WTC11 (cell line): ENCODE measurements around the gene MADCAM1. TPM values are rescaled to one million over a fixed set of nuclear protein-coding genes. Genes with fewer than 3 reads are reported as not detected.

Source experiments
- ATAC-seq: fragments of 200-7000 bp; cut with Tn5 transposase; 2 replicates; pipeline ENCODE4 v1.10.0; 2021; ENCODE audit warnings: mild to moderate bottlenecking, moderate library complexity
- CTCF ChIA-PET: fragments of 300-600 bp; sonication (Branson Sonifier 250); formaldehyde crosslinking; loops from one replicate; lab custom pipeline; 2021; ENCODE audit warnings: antibody characterized with exemption; lab: Charles Lee
- POLR2A ChIA-PET: fragments of 350-600 bp; sonication (Branson Sonifier 250); formaldehyde crosslinking; loops from one replicate; lab custom pipeline; 2021; ENCODE audit warnings: antibody characterized with exemption; lab: Charles Lee
- DNase-seq: peaks from one replicate; pipeline ENCODE4 v3.0.0; 2021; ENCODE audit warnings: low spot score
- H3K27ac Mint-ChIP-seq: 2 replicates; pipeline ENCODE4 v1.8.0; 2021; ENCODE audit warnings: mixed read lengths
- H3K27me3 Mint-ChIP-seq: 2 replicates; pipeline ENCODE4 v1.8.0; 2021; ENCODE audit warnings: low read depth, mild to moderate bottlenecking, moderate library complexity, mixed read lengths
- H3K36me3 Mint-ChIP-seq: 2 replicates; pipeline ENCODE4 v1.8.0; 2021; ENCODE audit warnings: mixed read lengths
- H3K4me1 Mint-ChIP-seq: 2 replicates; pipeline ENCODE4 v1.8.0; 2022; ENCODE audit warnings: mixed read lengths
- H3K4me3 Mint-ChIP-seq: 2 replicates; pipeline ENCODE4 v1.8.0; 2021; ENCODE audit warnings: mild to moderate bottlenecking, moderate library complexity, mixed read lengths
- H3K9me3 Mint-ChIP-seq: 2 replicates; pipeline ENCODE4 v1.8.0; 2021; ENCODE audit warnings: mixed read lengths
- CBFB ChIP-seq: sonication (generic); formaldehyde crosslinking; IDR thresholded peaks from 2 replicates; pipeline ENCODE4 v1.8.1; 2022; ENCODE audit warnings: mild to moderate bottlenecking, low read depth, missing genetic modification reagents
- CREM ChIP-seq: sonication (generic); formaldehyde crosslinking; IDR thresholded peaks from 2 replicates; pipeline ENCODE4 v1.8.1; 2022; ENCODE audit warnings: mild to moderate bottlenecking, missing genetic modification reagents, moderate library complexity
- ELF4 ChIP-seq: sonication (generic); formaldehyde crosslinking; IDR thresholded peaks from 2 replicates; pipeline ENCODE4 v1.8.1; 2022; ENCODE audit warnings: low read depth, mild to moderate bottlenecking, moderate library complexity, missing genetic modification reagents
- IRF2 ChIP-seq: sonication (generic); formaldehyde crosslinking; IDR thresholded peaks from 2 replicates; pipeline ENCODE4 v1.8.0; 2022; ENCODE audit warnings: low read depth, missing genetic modification reagents, borderline replicate concordance
- JAZF1 ChIP-seq: fragments of 250-450 bp; sonication (Bioruptor Pico); IDR thresholded peaks from 2 replicates; pipeline ENCODE4 v1.9.0; 2021; ENCODE audit warnings: moderate library complexity, mild to moderate bottlenecking, inconsistent platforms
- MXD4 ChIP-seq: fragments of 250-450 bp; sonication (Bioruptor Pico); IDR thresholded peaks from 2 replicates; pipeline ENCODE4 v1.8.0; 2021; ENCODE audit warnings: mild to moderate bottlenecking, moderate library complexity, borderline replicate concordance
- MYBL2 ChIP-seq: sonication (generic); formaldehyde crosslinking; IDR thresholded peaks from 2 replicates; pipeline ENCODE4 v1.8.1; 2023; ENCODE audit warnings: mild to moderate bottlenecking, moderate library complexity, missing genetic modification reagents
- NR1H2 ChIP-seq: sonication (generic); formaldehyde crosslinking; IDR thresholded peaks from 2 replicates; pipeline ENCODE4 v1.9.0; 2021; ENCODE audit warnings: mild to moderate bottlenecking, moderate library complexity, missing genetic modification reagents
- PRRX2 ChIP-seq: fragments of 250-450 bp; sonication (Bioruptor Pico); IDR thresholded peaks from 2 replicates; pipeline ENCODE4 v1.8.0; 2021; ENCODE audit warnings: mild to moderate bottlenecking
- RORB ChIP-seq: fragments of 250-450 bp; sonication (Bioruptor Pico); IDR thresholded peaks from 2 replicates; pipeline ENCODE4 v1.9.0; 2021; ENCODE audit warnings: mild to moderate bottlenecking
- SMAD4 ChIP-seq: sonication (generic); formaldehyde crosslinking; IDR thresholded peaks from 2 replicates; pipeline ENCODE4 v1.8.0; 2022; ENCODE audit warnings: mild to moderate bottlenecking, missing genetic modification reagents
- SOX15 ChIP-seq: fragments of 250-450 bp; sonication (Bioruptor Pico); IDR thresholded peaks from 2 replicates; pipeline ENCODE4 v1.9.0; 2021; ENCODE audit warnings: mild to moderate bottlenecking
- ZNF396 ChIP-seq: fragments of 250-450 bp; sonication (Bioruptor Pico); IDR thresholded peaks from 2 replicates; pipeline ENCODE4 v1.8.0; 2021; ENCODE audit warnings: mild to moderate bottlenecking, moderate library complexity, borderline replicate concordance
- ZNF423 ChIP-seq: fragments of 250-450 bp; sonication (Bioruptor Pico); IDR thresholded peaks from 2 replicates; pipeline ENCODE4 v2.1.2; 2022; ENCODE audit warnings: mild to moderate bottlenecking, moderate library complexity
- total RNA-seq: library from RNA; stranded (reverse); gene quantifications from 3 replicates; pipeline ENCODE4 v1.2.3, GENCODE V29; 2021
- TF ChIP-seq, protein P1 (sequence below): fragments of 250-450 bp; sonication (Bioruptor Pico); IDR thresholded peaks from 2 replicates; pipeline ENCODE4 v2.1.2; 2022; ENCODE audit warnings: mild to moderate bottlenecking, moderate library complexity
- TF ChIP-seq, protein P2 (sequence below): sonication (generic); formaldehyde crosslinking; IDR thresholded peaks from 2 replicates; pipeline ENCODE4 v1.8.0; 2022; ENCODE audit warnings: mild to moderate bottlenecking, missing genetic modification reagents
- TF ChIP-seq, protein P3 (sequence below): sonication (generic); formaldehyde crosslinking; IDR thresholded peaks from 2 replicates; pipeline ENCODE4 v1.8.0; 2023; ENCODE audit warnings: mild to moderate bottlenecking, missing genetic modification reagents
- TF ChIP-seq, protein P4 (sequence below): sonication (generic); formaldehyde crosslinking; IDR thresholded peaks from 2 replicates; pipeline ENCODE4 v1.8.1; 2023; ENCODE audit warnings: mild to moderate bottlenecking, moderate library complexity, missing genetic modification reagents
- TF ChIP-seq, protein P5 (sequence below): sonication (generic); formaldehyde crosslinking; IDR thresholded peaks from 2 replicates; pipeline ENCODE4 v1.8.0; 2022; ENCODE audit warnings: missing genetic modification reagents

MADCAM1 gene
- total RNA-seq, 1 experiment from 2014 or later = 4.7 TPM

DNA sequence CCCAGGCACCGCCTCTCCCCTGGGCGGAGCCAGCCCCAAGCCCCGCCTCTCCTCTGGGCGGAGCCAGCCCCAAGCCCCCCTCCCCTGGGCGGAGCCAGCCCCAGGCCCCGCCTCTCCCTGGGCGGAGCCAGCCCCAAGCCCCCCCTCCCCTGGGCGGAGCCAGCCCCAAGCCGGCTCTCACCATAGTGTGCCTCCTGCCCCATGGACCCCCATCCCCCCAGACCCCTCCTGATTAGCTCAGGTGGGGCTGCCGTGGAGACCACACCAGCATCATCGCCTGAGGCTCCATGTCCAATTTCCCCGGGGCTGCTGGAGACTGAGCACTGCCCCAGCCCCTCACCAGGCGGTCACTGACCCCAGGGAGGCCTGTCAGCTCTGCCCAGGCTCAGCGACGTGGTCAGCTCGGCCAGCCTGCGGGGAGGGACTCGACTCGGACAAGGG lies 4.2 kb upstream of the MADCAM1 start:
- no peaks in the 10 kb centered on the region for H3K36me3 Mint-ChIP-seq
- H3K4me1 Mint-ChIP-seq = peaks cover 18% of the 10 kb centered on the region
- TF ChIP-seq SOX15 (CRISPR knock-in tag) (no peak), MXD4 (CRISPR knock-in tag) (no peak), MYBL2 (CRISPR knock-in tag) (no peak), CREM (CRISPR knock-in tag) (no peak), SMAD4 (CRISPR knock-in tag) (no peak), CBFB (no peak), ELF4 (CRISPR knock-in tag) (no peak), JAZF1 (no peak), ZNF396 (CRISPR knock-in tag) (no peak), ZNF423 (no peak), NR1H2 (CRISPR knock-in tag) (no peak), RORB (CRISPR knock-in tag) (no peak)
- TF ChIP-seq, protein P1, sequence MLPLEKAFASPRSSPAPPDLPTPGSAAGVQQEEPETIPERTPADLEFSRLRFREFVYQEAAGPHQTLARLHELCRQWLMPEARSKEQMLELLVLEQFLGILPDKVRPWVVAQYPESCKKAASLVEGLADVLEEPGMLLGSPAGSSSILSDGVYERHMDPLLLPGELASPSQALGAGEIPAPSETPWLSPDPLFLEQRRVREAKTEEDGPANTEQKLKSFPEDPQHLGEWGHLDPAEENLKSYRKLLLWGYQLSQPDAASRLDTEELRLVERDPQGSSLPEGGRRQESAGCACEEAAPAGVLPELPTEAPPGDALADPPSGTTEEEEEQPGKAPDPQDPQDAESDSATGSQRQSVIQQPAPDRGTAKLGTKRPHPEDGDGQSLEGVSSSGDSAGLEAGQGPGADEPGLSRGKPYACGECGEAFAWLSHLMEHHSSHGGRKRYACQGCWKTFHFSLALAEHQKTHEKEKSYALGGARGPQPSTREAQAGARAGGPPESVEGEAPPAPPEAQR (CRISPR knock-in tag) = no peak
- TF ChIP-seq, protein P2, sequence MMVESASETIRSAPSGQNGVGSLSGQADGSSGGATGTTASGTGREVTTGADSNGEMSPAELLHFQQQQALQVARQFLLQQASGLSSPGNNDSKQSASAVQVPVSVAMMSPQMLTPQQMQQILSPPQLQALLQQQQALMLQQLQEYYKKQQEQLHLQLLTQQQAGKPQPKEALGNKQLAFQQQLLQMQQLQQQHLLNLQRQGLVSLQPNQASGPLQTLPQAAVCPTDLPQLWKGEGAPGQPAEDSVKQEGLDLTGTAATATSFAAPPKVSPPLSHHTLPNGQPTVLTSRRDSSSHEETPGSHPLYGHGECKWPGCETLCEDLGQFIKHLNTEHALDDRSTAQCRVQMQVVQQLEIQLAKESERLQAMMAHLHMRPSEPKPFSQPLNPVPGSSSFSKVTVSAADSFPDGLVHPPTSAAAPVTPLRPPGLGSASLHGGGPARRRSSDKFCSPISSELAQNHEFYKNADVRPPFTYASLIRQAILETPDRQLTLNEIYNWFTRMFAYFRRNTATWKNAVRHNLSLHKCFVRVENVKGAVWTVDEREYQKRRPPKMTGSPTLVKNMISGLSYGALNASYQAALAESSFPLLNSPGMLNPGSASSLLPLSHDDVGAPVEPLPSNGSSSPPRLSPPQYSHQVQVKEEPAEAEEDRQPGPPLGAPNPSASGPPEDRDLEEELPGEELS (CRISPR knock-in tag) = no peak
- TF ChIP-seq, protein P3, sequence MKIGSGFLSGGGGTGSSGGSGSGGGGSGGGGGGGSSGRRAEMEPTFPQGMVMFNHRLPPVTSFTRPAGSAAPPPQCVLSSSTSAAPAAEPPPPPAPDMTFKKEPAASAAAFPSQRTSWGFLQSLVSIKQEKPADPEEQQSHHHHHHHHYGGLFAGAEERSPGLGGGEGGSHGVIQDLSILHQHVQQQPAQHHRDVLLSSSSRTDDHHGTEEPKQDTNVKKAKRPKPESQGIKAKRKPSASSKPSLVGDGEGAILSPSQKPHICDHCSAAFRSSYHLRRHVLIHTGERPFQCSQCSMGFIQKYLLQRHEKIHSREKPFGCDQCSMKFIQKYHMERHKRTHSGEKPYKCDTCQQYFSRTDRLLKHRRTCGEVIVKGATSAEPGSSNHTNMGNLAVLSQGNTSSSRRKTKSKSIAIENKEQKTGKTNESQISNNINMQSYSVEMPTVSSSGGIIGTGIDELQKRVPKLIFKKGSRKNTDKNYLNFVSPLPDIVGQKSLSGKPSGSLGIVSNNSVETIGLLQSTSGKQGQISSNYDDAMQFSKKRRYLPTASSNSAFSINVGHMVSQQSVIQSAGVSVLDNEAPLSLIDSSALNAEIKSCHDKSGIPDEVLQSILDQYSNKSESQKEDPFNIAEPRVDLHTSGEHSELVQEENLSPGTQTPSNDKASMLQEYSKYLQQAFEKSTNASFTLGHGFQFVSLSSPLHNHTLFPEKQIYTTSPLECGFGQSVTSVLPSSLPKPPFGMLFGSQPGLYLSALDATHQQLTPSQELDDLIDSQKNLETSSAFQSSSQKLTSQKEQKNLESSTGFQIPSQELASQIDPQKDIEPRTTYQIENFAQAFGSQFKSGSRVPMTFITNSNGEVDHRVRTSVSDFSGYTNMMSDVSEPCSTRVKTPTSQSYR = no peak
- TF ChIP-seq, protein P4, sequence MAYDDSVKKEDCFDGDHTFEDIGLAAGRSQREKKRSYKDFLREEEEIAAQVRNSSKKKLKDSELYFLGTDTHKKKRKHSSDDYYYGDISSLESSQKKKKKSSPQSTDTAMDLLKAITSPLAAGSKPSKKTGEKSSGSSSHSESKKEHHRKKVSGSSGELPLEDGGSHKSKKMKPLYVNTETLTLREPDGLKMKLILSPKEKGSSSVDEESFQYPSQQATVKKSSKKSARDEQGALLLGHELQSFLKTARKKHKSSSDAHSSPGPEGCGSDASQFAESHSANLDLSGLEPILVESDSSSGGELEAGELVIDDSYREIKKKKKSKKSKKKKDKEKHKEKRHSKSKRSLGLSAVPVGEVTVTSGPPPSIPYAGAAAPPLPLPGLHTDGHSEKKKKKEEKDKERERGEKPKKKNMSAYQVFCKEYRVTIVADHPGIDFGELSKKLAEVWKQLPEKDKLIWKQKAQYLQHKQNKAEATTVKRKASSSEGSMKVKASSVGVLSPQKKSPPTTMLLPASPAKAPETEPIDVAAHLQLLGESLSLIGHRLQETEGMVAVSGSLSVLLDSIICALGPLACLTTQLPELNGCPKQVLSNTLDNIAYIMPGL (CRISPR knock-in tag) = no peak
- POLR2A ChIA-PET = interaction anchor here (0.7 to 1.3 kb wide), 2 partner anchors 14 to 283 kb away, joined by 7 to 10 read pairs; no protein-coding TSS in a partner anchor
- no peak overlapping the region for H3K27ac Mint-ChIP-seq
- peak; percentile 36 for DNase-seq
- ATAC-seq = no peak
- no peak overlapping the region for H3K4me3 Mint-ChIP-seq
- CTCF ChIA-PET = interaction anchor here (1.5 to 2.3 kb wide), 2 partner anchors 14 to 19 kb away, joined by 7 to 10 read pairs; no protein-coding TSS in a partner anchor
- H3K9me3 Mint-ChIP-seq = peaks cover 3% of the 10 kb centered on the region
- H3K27me3 Mint-ChIP-seq = peaks cover 16% of the 10 kb centered on the region

DNA sequence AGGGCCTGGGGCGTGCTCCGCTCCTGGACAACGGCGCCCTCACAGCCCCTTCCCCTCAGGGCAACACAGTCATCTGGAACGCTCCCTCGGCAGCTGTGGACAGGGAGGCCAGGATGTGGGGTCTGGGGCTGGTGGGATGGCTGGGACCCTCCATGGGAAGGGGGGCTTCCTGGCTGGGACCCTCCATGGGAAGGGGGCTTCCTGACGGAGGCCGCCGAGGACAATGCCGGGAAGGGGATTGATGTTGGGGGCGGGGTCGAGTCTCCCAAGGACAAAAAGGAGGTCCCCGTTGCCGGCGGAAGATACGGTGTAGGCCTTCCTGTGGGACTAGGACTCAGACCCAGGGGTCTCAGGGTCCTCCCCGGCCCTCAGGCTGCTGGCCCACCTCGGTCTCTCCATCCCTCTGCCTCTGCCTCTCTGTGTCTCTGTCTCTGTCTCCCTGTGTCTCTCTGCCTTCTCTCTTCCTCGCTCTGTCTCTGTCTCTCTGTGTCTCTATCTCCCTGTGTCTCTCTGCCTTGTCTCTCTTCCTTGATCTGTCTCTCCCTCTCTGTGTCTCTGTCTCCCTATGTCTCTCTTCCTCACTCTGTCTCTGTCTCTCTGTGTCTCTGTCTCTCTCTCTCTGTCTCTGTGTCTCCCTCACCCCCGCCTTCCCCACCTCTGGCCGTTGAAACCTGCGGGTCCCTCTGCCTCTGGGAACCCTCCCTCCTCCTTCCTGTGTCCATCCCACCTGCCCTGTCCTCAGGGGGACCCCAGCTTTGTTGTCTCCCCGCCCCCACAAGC lies 2.7 kb upstream of the MADCAM1 start:
- TF ChIP-seq MXD4 (CRISPR knock-in tag) (no peak), MYBL2 (CRISPR knock-in tag) (no peak), PRRX2 (CRISPR knock-in tag) (no peak), IRF2 (CRISPR knock-in tag) (no peak)
- TF ChIP-seq, protein P5, sequence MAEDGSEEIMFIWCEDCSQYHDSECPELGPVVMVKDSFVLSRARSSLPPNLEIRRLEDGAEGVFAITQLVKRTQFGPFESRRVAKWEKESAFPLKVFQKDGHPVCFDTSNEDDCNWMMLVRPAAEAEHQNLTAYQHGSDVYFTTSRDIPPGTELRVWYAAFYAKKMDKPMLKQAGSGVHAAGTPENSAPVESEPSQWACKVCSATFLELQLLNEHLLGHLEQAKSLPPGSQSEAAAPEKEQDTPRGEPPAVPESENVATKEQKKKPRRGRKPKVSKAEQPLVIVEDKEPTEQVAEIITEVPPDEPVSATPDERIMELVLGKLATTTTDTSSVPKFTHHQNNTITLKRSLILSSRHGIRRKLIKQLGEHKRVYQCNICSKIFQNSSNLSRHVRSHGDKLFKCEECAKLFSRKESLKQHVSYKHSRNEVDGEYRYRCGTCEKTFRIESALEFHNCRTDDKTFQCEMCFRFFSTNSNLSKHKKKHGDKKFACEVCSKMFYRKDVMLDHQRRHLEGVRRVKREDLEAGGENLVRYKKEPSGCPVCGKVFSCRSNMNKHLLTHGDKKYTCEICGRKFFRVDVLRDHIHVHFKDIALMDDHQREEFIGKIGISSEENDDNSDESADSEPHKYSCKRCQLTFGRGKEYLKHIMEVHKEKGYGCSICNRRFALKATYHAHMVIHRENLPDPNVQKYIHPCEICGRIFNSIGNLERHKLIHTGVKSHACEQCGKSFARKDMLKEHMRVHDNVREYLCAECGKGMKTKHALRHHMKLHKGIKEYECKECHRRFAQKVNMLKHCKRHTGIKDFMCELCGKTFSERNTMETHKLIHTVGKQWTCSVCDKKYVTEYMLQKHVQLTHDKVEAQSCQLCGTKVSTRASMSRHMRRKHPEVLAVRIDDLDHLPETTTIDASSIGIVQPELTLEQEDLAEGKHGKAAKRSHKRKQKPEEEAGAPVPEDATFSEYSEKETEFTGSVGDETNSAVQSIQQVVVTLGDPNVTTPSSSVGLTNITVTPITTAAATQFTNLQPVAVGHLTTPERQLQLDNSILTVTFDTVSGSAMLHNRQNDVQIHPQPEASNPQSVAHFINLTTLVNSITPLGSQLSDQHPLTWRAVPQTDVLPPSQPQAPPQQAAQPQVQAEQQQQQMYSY = no peak
- Mint-ChIP-seq H3K9me3 (peaks cover 3% of the 10 kb centered on the region), H3K27ac (no peak overlapping the region), H3K36me3 (no peaks in the 10 kb centered on the region), H3K4me1 (peaks cover 15% of the 10 kb centered on the region), H3K4me3 (no peak overlapping the region), H3K27me3 (peaks cover 23% of the 10 kb centered on the region)
- POLR2A ChIA-PET = no interaction called here
- ATAC-seq (no peak), DNase-seq (no peak)
- CTCF ChIA-PET = interaction anchor here (1.0 to 3.6 kb wide), 4 partner anchors 13 to 109 kb away, joined by 3 to 46 read pairs (median 22); no protein-coding TSS in a partner anchor
